Gastrocnemius medialis (tissue), 4 donors: ENCODE data around the gene SERTAD4. TPM values are rescaled to one million over a fixed set of nuclear protein-coding genes. Genes with fewer than 3 reads are reported as not detected.

Experiments
- ATAC-seq, 2 donors: fragments of 150-250 bp; one replicate each; pipeline ENCODE4 v1.9.1; 2016
- DNase-seq, 2 donors: peaks; one replicate each; pipeline ENCODE4 v3.0.0-alpha.2; 2019
- H3K27ac ChIP-seq, 4 donors: fragments of 200-600 bp; sonication (generic); 1 replicate in 1 of 4; 2 replicates in 3 of 4; pipeline ENCODE4 v1.5.1; 2016 to 2018; ENCODE audit warnings: mild to moderate bottlenecking in 2 of 4, moderate library complexity in 1 of 4
- H3K27me3 ChIP-seq, 3 donors: fragments of 200-600 bp; sonication (generic) in 2 of 3; 1 replicate in 1 of 3; 2 replicates in 2 of 3; pipeline versions ENCODE4 v1.5.1 to v1.6.0; 2016 to 2019; ENCODE audit warnings: mild to moderate bottlenecking in 1 of 3, moderate library complexity in 1 of 3
- H3K36me3 ChIP-seq, 2 donors: fragments of 200-600 bp; sonication (generic) in 1 of 2; one replicate each; pipeline ENCODE4 v1.5.1; 2017 to 2018
- H3K4me1 ChIP-seq, 2 donors: fragments of 200-600 bp; sonication (generic) in 1 of 2; one replicate each; pipeline ENCODE4 v1.5.1; 2016 to 2017; ENCODE audit warnings: mild to moderate bottlenecking in 2 of 2
- H3K4me3 ChIP-seq, 4 donors: fragments of 200-600 bp; sonication (generic) in 3 of 4; 1 replicate in 1 of 4; 2 replicates in 3 of 4; pipeline ENCODE4 v1.5.1; 2016 to 2019; ENCODE audit warnings: mild to moderate bottlenecking in 2 of 4
- H3K9me3 ChIP-seq, 3 donors: fragments of 200-600 bp; sonication (generic) in 2 of 3; 1 replicate in 1 of 3; 2 replicates in 2 of 3; pipeline ENCODE4 v1.5.1; 2016 to 2019
- POLR2A ChIP-seq, 2 donors: fragments of 450-650 bp; IDR thresholded peaks; one replicate each; pipeline ENCODE4 v1.6.1; 2017; ENCODE audit warnings: antibody characterized with exemption in 2 of 2, mild to moderate bottlenecking in 2 of 2, moderate library complexity in 2 of 2
- in situ Hi-C, 4 donors: fragments of 200-750 bp; cut with MboI; loops; one replicate each; pipeline versions ENCODE4 v1.15.0 to v1.8.0; 2017; ENCODE audit warnings: low sequenced_read_pairs in 4 of 4
- intact Hi-C: fragments of 100-400 bp; cut with DNase I; formaldehyde crosslinking; loops from one replicate; pipeline ENCODE4 v1.15.1; 2023; ENCODE audit warnings: low total_unique reads
- total RNA-seq, 4 donors: library from RNA; depleted of rRNA; stranded (reverse); fragments of >200 nt; gene quantifications; one replicate each; pipeline versions ENCODE4 v1.1.0 to v1.2.3, GENCODE V29; 2016
- TF ChIP-seq, protein P1 (sequence below), 5 experiments: fragments of 450-650 bp in 3 of 5; fragments of 200-600 bp in 2 of 5; sonication (generic) in 2 of 5; IDR thresholded peaks in 4 of 5; conservative IDR thresholded peaks in 1 of 5; 1 replicate in 4 of 5; 2 replicates in 1 of 5; pipeline ENCODE4 v1.5.1; 2016 to 2019; ENCODE audit warnings: antibody characterized with exemption in 5 of 5, mild to moderate bottlenecking in 3 of 5, moderate library complexity in 3 of 5

SERTAD4 gene
- total RNA-seq, 4 donors from 2014 or later: 0.10 to 0.41 (median 0.16) TPM; not detected in 1

DNA sequence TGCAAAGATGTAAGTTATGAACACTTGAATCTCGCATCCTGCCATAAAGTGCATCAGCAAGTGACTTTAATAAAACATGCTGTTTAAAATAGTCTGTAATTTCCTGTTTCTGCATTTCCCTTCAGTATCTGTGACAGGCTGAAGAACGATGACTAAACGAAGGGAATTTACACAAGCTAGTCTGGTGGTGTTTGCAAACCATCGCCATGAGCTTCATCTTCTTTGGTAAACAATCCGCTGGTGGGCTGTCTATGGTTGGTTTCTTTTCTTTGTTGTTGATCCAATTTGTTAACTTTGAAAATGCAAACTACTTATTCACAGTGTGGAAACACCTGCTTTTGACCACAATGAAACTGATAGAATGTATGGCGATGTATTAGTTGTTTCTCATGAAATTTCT lies 13.9 kb downstream of the SERTAD4 start:
- H3K9me3 ChIP-seq: no peaks in the 10 kb centered on the region
- in situ Hi-C loops: no loop called here
- peaks cover 6 to 7% of the 10 kb centered on the region in 2 donors for H3K4me1 ChIP-seq
- no peak for ATAC-seq
- no peak for TF ChIP-seq POLR2A (IDR thresholded peaks at IDR 0.05)
- TF ChIP-seq, protein P1, sequence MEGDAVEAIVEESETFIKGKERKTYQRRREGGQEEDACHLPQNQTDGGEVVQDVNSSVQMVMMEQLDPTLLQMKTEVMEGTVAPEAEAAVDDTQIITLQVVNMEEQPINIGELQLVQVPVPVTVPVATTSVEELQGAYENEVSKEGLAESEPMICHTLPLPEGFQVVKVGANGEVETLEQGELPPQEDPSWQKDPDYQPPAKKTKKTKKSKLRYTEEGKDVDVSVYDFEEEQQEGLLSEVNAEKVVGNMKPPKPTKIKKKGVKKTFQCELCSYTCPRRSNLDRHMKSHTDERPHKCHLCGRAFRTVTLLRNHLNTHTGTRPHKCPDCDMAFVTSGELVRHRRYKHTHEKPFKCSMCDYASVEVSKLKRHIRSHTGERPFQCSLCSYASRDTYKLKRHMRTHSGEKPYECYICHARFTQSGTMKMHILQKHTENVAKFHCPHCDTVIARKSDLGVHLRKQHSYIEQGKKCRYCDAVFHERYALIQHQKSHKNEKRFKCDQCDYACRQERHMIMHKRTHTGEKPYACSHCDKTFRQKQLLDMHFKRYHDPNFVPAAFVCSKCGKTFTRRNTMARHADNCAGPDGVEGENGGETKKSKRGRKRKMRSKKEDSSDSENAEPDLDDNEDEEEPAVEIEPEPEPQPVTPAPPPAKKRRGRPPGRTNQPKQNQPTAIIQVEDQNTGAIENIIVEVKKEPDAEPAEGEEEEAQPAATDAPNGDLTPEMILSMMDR (IDR thresholded peaks at IDR 0.05 in 4 of 5, conservative IDR thresholded peaks at IDR 0.05 in 1 of 5): no peak
- no peaks in the 10 kb centered on the region for H3K27me3 ChIP-seq
- no peak overlapping the region for H3K4me3 ChIP-seq
- intact Hi-C loops: no loop called here
- H3K36me3 ChIP-seq: no peaks in the 10 kb centered on the region
- DNase-seq: no peak
- H3K27ac ChIP-seq: no peak overlapping the region

DNA sequence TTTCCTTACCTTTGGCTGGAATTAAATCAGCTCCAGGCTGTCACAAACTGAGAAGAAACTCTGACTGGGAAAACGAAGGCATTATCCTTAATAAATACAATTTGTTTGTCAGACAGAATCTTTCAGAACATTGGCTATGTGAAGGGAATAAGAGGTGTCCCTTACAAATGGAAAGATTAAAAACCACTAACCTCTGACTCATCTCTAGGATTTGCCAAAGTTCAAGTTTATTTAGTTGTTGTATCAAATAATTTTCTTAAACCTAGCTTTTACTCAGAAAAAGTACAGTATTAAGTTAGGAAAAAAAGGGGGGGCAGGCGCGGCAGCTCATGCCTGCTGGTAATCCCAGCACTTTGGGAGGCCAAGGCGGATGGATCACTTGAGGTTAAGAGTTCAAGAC lies 15.7 kb downstream of the SERTAD4 start:
- Histone ChIP-seq H3K9me3 (no peaks in the 10 kb centered on the region), H3K4me3 (no peak overlapping the region), H3K27me3 (peaks cover 0 to 15% (median 0%) of the 10 kb centered on the region in 3 donors), H3K36me3 (no peaks in the 10 kb centered on the region), H3K4me1 (peaks cover 6 to 12% of the 10 kb centered on the region in 2 donors), H3K27ac (no peak overlapping the region)
- TF ChIP-seq, protein P1 (IDR thresholded peaks at IDR 0.05 in 4 of 5, conservative IDR thresholded peaks at IDR 0.05 in 1 of 5): no peak
- no peak for TF ChIP-seq POLR2A (IDR thresholded peaks at IDR 0.05)
- ATAC-seq: no peak
- no peak for DNase-seq
- intact Hi-C loops: no loop called here
- in situ Hi-C loops: no loop called here

- Histone ChIP-seq H3K27ac (no peak overlapping the region), H3K36me3 (no peaks in the 10 kb centered on the region), H3K27me3 (peaks cover 0 to 17% (median 0%) of the 10 kb centered on the region in 3 donors), H3K4me3 (peak overlapping the region; percentile 43 to 59 (median 52)), H3K9me3 (no peaks in the 10 kb centered on the region), H3K4me1 (peaks cover 6 to 12% of the 10 kb centered on the region in 2 donors)
- intact Hi-C loops: no loop called here
- DNase-seq (no peak), ATAC-seq (no peak)
- TF ChIP-seq, protein P1 (IDR thresholded peaks at IDR 0.05 in 4 of 5, conservative IDR thresholded peaks at IDR 0.05 in 1 of 5): no peak
- no peak for TF ChIP-seq POLR2A (IDR thresholded peaks at IDR 0.05)
- in situ Hi-C loops: no loop called here
Measured at GRCh38 chr1:210250665-210250997, 18.0 kb downstream of the SERTAD4 start.

GRCh38 chr1:210250998-210251679 lies 18.5 kb downstream of the SERTAD4 start:
- in situ Hi-C loops (no loop called here), intact Hi-C loops (no loop called here)
- TF ChIP-seq, protein P1 (IDR thresholded peaks at IDR 0.05 in 4 of 5, conservative IDR thresholded peaks at IDR 0.05 in 1 of 5): no peak
- no peak for TF ChIP-seq POLR2A (IDR thresholded peaks at IDR 0.05)
- Histone ChIP-seq H3K9me3 (no peaks in the 10 kb centered on the region), H3K27ac (no peak overlapping the region), H3K36me3 (no peaks in the 10 kb centered on the region), H3K27me3 (peaks cover 0 to 17% (median 0%) of the 10 kb centered on the region in 3 donors), H3K4me1 (peaks cover 6 to 12% of the 10 kb centered on the region in 2 donors), H3K4me3 (peak overlapping the region; percentile 43 to 59 (median 52))
- ATAC-seq (peak in 1 of 2 donors; percentile 14), DNase-seq (no peak)
